Measurements from ENCODE around the gene MAPK10.

The MAPK10 gene

DNA sequence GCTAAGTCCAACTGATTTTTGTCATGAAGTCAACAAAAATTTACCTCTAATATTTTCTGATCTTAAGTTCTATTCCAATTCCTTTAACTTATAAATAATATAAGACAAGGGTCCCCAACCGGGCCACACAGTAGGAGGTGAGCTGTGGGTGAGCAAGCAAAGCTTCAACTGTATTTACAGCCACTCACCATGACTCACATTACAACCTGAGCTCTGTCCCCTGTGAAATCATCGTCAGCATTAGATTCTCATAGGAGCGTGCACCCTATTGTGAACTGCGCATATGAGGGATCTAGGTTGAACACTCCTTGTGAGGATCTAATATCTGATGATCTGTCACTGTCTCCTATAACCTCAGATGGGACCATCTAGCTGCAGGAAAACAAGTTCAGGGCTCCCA, 227.4 kb downstream of the MAPK10 start:
- H3K27me3 ChIP-seq (ENCODE audit: low read depth, low read length), result no peaks in the 10 kb centered on the region
- no peak overlapping the region for H3K27ac ChIP-seq (ENCODE audit: low read length)
- no peaks in the 10 kb centered on the region for H3K4me1 ChIP-seq (ENCODE audit: control insufficient read depth in 1 of 2, insufficient read depth in 2 of 2, low read length in 2 of 2)
- no peak overlapping the region for H3K4me3 ChIP-seq (ENCODE audit: low read depth in 1 of 2, low read length in 2 of 2)
- no peaks in the 10 kb centered on the region for H3K36me3 ChIP-seq (ENCODE audit: control insufficient read depth in 1 of 2, insufficient read depth in 2 of 2, low read length in 2 of 2)
- H3K9me3 ChIP-seq (ENCODE audit: control insufficient read depth in 1 of 2, low read length in 2 of 2), result no peaks in the 10 kb centered on the region

- no peaks in the 10 kb centered on the region for H3K9me3 ChIP-seq (ENCODE audit: control insufficient read depth in 1 of 2, low read length in 2 of 2)
- no peak overlapping the region for H3K4me3 ChIP-seq (ENCODE audit: low read depth in 1 of 2, low read length in 2 of 2)
- no peak overlapping the region for H3K27ac ChIP-seq (ENCODE audit: low read length)
- H3K4me1 ChIP-seq (ENCODE audit: control insufficient read depth in 1 of 2, insufficient read depth in 2 of 2, low read length in 2 of 2), result no peaks in the 10 kb centered on the region
- no peaks in the 10 kb centered on the region for H3K36me3 ChIP-seq (ENCODE audit: control insufficient read depth in 1 of 2, insufficient read depth in 2 of 2, low read length in 2 of 2)
- H3K27me3 ChIP-seq (ENCODE audit: low read depth, low read length), result no peaks in the 10 kb centered on the region
Observed at GRCh38 chr4:86131456-86131855, 228.4 kb downstream of the MAPK10 start.

- Histone ChIP-seq H3K4me1 (ENCODE audit: control insufficient read depth in 1 of 2, insufficient read depth in 2 of 2, low read length in 2 of 2) (no peaks in the 10 kb centered on the region), H3K4me3 (ENCODE audit: low read depth in 1 of 2, low read length in 2 of 2) (no peak overlapping the region), H3K27ac (ENCODE audit: low read length) (no peak overlapping the region), H3K9me3 (ENCODE audit: control insufficient read depth in 1 of 2, low read length in 2 of 2) (no peaks in the 10 kb centered on the region), H3K36me3 (ENCODE audit: control insufficient read depth in 1 of 2, insufficient read depth in 2 of 2, low read length in 2 of 2) (no peaks in the 10 kb centered on the region), H3K27me3 (ENCODE audit: low read depth, low read length) (no peaks in the 10 kb centered on the region)
Observed at GRCh38 chr4:86130160-86130933, 229.5 kb downstream of the MAPK10 start.

GRCh38 chr4:86129546-86129945, 230.3 kb downstream of the MAPK10 start:
- Histone ChIP-seq H3K4me1 (ENCODE audit: control insufficient read depth in 1 of 2, insufficient read depth in 2 of 2, low read length in 2 of 2) (no peaks in the 10 kb centered on the region), H3K36me3 (ENCODE audit: control insufficient read depth in 1 of 2, insufficient read depth in 2 of 2, low read length in 2 of 2) (no peaks in the 10 kb centered on the region), H3K9me3 (ENCODE audit: control insufficient read depth in 1 of 2, low read length in 2 of 2) (no peaks in the 10 kb centered on the region), H3K27me3 (ENCODE audit: low read depth, low read length) (no peaks in the 10 kb centered on the region), H3K27ac (ENCODE audit: low read length) (no peak overlapping the region), H3K4me3 (ENCODE audit: low read depth in 1 of 2, low read length in 2 of 2) (no peak overlapping the region)

- H3K9me3 ChIP-seq (ENCODE audit: control insufficient read depth in 1 of 2, low read length in 2 of 2), result no peaks in the 10 kb centered on the region
- H3K27ac ChIP-seq (ENCODE audit: low read length), result no peak overlapping the region
- no peaks in the 10 kb centered on the region for H3K36me3 ChIP-seq (ENCODE audit: control insufficient read depth in 1 of 2, insufficient read depth in 2 of 2, low read length in 2 of 2)
- no peak overlapping the region for H3K4me3 ChIP-seq (ENCODE audit: low read depth in 1 of 2, low read length in 2 of 2)
- H3K4me1 ChIP-seq (ENCODE audit: control insufficient read depth in 1 of 2, insufficient read depth in 2 of 2, low read length in 2 of 2), result no peaks in the 10 kb centered on the region
- H3K27me3 ChIP-seq (ENCODE audit: low read depth, low read length), result no peaks in the 10 kb centered on the region
Observed at GRCh38 chr4:86122404-86122803, 237.4 kb downstream of the MAPK10 start.

DNA sequence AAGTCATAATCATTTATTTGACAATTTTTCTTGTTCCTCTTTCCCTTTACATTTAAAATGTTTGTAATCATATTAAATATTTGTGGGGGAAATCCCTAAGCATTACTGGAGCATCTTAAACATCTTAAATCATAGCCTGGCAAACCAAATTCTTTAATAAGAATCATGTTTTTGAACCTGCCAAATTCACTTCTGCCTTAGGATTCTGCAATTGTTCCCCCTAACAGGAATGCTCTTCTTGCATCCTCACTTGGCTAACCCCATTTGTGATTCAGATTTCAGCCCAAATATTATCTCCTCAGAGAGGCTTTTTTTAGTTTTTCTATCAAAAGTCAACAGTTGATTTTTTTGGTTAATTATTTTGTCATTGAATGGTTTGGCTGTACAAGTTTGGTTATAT, 241.1 kb downstream of the MAPK10 start:
- no peaks in the 10 kb centered on the region for H3K36me3 ChIP-seq (ENCODE audit: control insufficient read depth in 1 of 2, insufficient read depth in 2 of 2, low read length in 2 of 2)
- no peak overlapping the region for H3K4me3 ChIP-seq (ENCODE audit: low read depth in 1 of 2, low read length in 2 of 2)
- H3K4me1 ChIP-seq (ENCODE audit: control insufficient read depth in 1 of 2, insufficient read depth in 2 of 2, low read length in 2 of 2), result no peaks in the 10 kb centered on the region
- no peaks in the 10 kb centered on the region for H3K9me3 ChIP-seq (ENCODE audit: control insufficient read depth in 1 of 2, low read length in 2 of 2)
- no peaks in the 10 kb centered on the region for H3K27me3 ChIP-seq (ENCODE audit: low read depth, low read length)
- no peak overlapping the region for H3K27ac ChIP-seq (ENCODE audit: low read length)

- Histone ChIP-seq H3K4me1 (ENCODE audit: control insufficient read depth in 1 of 2, insufficient read depth in 2 of 2, low read length in 2 of 2) (no peaks in the 10 kb centered on the region), H3K9me3 (ENCODE audit: control insufficient read depth in 1 of 2, low read length in 2 of 2) (no peaks in the 10 kb centered on the region)
Observed at GRCh38 chr4:86117705-86118302, 242.0 kb downstream of the MAPK10 start.

DNA sequence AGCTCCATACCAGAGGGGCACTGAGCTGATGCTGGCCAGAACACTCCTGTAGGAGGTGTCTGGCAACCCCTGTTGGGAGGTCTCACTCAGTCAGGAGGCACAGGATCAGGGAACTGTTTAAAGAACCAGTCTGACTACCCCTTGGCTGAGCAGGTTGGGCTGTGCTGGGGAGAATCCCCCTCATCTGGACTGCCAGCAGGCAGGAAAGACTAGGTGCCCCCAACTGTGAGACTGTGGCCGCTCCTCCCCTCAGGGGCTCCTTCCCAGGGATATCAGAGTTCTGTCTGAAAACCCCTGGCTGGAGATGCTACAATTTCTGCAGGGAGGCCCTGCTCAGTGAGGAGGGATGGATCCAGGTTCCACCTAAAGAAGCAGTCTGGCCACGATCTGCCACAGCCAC, 245.3 kb downstream of the MAPK10 start:
- Histone ChIP-seq H3K27ac (ENCODE audit: low read length) (no peak overlapping the region), H3K4me3 (ENCODE audit: low read depth in 1 of 2, low read length in 2 of 2) (no peak overlapping the region), H3K27me3 (ENCODE audit: low read depth, low read length) (no peaks in the 10 kb centered on the region), H3K36me3 (ENCODE audit: control insufficient read depth in 1 of 2, insufficient read depth in 2 of 2, low read length in 2 of 2) (no peaks in the 10 kb centered on the region), H3K4me1 (ENCODE audit: control insufficient read depth in 1 of 2, insufficient read depth in 2 of 2, low read length in 2 of 2) (no peaks in the 10 kb centered on the region), H3K9me3 (ENCODE audit: control insufficient read depth in 1 of 2, low read length in 2 of 2) (peaks cover 0 to 2% of the 10 kb centered on the region in 2 donors)

More at GRCh38 chr4:86117705-86118302, 242.0 kb downstream of the MAPK10 start:
- H3K27me3 ChIP-seq (ENCODE audit: low read depth, low read length), result no peaks in the 10 kb centered on the region
- no peak overlapping the region for H3K4me3 ChIP-seq (ENCODE audit: low read depth in 1 of 2, low read length in 2 of 2)
- no peaks in the 10 kb centered on the region for H3K36me3 ChIP-seq (ENCODE audit: control insufficient read depth in 1 of 2, insufficient read depth in 2 of 2, low read length in 2 of 2)
- no peak overlapping the region for H3K27ac ChIP-seq (ENCODE audit: low read length)

DNA sequence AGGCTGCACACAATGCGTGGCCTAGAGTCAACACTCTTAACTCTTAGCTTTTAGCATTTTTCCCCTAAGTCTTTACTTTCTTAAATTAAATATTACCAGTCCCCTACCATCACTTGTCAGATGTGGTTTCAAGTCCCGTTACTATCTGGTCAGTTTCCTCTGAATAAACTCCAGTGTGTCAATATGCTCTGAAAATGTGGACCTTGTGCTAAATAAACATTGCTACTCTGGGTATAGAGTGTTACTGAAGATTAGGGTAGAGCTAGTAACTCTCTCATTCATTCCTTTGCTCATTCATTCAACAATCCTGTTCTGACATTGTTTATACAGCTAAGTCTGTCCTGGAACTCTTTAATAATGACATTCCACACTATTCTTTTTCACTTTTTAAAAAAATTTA, 251.0 kb downstream of the MAPK10 start:
- Histone ChIP-seq H3K36me3 (ENCODE audit: control insufficient read depth in 1 of 2, insufficient read depth in 2 of 2, low read length in 2 of 2) (no peaks in the 10 kb centered on the region), H3K4me3 (ENCODE audit: low read depth in 1 of 2, low read length in 2 of 2) (no peak overlapping the region), H3K4me1 (ENCODE audit: control insufficient read depth in 1 of 2, insufficient read depth in 2 of 2, low read length in 2 of 2) (peaks cover 0 to 5% of the 10 kb centered on the region in 2 donors), H3K9me3 (ENCODE audit: control insufficient read depth in 1 of 2, low read length in 2 of 2) (peaks cover 0 to 2% of the 10 kb centered on the region in 2 donors), H3K27ac (ENCODE audit: low read length) (no peak overlapping the region), H3K27me3 (ENCODE audit: low read depth, low read length) (no peaks in the 10 kb centered on the region)

GRCh38 chr4:86108137-86108536, 251.7 kb downstream of the MAPK10 start:
- no peaks in the 10 kb centered on the region for H3K27me3 ChIP-seq (ENCODE audit: low read depth, low read length)
- H3K36me3 ChIP-seq (ENCODE audit: control insufficient read depth in 1 of 2, insufficient read depth in 2 of 2, low read length in 2 of 2), result no peaks in the 10 kb centered on the region
- no peak overlapping the region for H3K27ac ChIP-seq (ENCODE audit: low read length)
- H3K4me1 ChIP-seq (ENCODE audit: control insufficient read depth in 1 of 2, insufficient read depth in 2 of 2, low read length in 2 of 2), result peaks cover 0 to 5% of the 10 kb centered on the region in 2 donors
- no peak overlapping the region for H3K4me3 ChIP-seq (ENCODE audit: low read depth in 1 of 2, low read length in 2 of 2)
- peaks cover 0 to 2% of the 10 kb centered on the region in 2 donors for H3K9me3 ChIP-seq (ENCODE audit: control insufficient read depth in 1 of 2, low read length in 2 of 2)

GRCh38 chr4:86107112-86107511, 252.7 kb downstream of the MAPK10 start:
- peaks cover 0 to 5% of the 10 kb centered on the region in 2 donors for H3K4me1 ChIP-seq (ENCODE audit: control insufficient read depth in 1 of 2, insufficient read depth in 2 of 2, low read length in 2 of 2)
- no peaks in the 10 kb centered on the region for H3K36me3 ChIP-seq (ENCODE audit: control insufficient read depth in 1 of 2, insufficient read depth in 2 of 2, low read length in 2 of 2)
- no peak overlapping the region for H3K4me3 ChIP-seq (ENCODE audit: low read depth in 1 of 2, low read length in 2 of 2)
- H3K27ac ChIP-seq (ENCODE audit: low read length), result no peak overlapping the region
- peaks cover 0 to 2% of the 10 kb centered on the region in 2 donors for H3K9me3 ChIP-seq (ENCODE audit: control insufficient read depth in 1 of 2, low read length in 2 of 2)
- H3K27me3 ChIP-seq (ENCODE audit: low read depth, low read length), result no peaks in the 10 kb centered on the region

Data from muscle layer of duodenum (tissue), 2 donors.